ENCODE results near the gene TP53TG5.

Gene TP53TG5

DNA sequence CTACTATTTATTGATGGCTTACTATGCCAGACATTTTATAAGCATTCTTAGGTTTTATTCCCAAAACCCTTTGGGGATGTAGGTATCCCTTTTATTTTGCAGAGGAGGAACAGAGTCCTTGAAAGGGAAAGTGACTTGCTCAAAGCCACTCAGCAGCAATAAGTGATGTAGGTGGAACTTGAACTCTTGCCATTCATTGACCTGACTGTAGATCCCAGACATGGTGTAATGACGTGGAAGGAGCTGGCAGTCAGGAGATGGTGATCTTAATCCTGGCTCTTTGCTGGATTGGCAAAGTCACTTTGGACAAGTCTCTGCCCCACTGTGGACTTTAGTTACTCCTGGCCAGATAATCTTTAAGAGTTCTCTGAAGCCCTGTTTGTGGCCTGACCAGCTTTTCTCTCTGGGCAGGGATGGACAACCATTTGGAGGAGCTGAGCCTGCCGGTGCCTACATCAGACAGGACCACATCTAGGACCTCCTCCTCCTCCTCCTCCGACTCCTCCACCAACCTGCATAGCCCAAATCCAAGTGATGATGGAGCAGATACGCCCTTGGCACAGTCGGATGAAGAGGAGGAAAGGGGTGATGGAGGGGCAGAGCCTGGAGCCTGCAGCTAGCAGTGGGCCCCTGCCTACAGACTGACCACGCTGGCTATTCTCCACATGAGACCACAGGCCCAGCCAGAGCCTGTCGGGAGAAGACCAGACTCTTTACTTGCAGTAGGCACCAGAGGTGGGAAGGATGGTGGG, 31.6 kb upstream of the TP53TG5 start:
- peaks cover 36% of the 10 kb centered on the region for H3K36me3 ChIP-seq (ENCODE audit: insufficient read depth, low read length)
- no peak overlapping the region for H3K4me2 ChIP-seq (ENCODE audit: insufficient read depth, low read length)
- no peak overlapping the region for H3K27ac ChIP-seq (ENCODE audit: low read length)
- ATAC-seq (ENCODE audit: insufficient read depth, low read depth), result no peak
- no peaks in the 10 kb centered on the region for H3K27me3 ChIP-seq (ENCODE audit: insufficient read depth, low read length, poor library complexity)
- DNase-seq, result no peak
- TF ChIP-seq EZH2 (IDR thresholded peaks at IDR 0.05; ENCODE audit: borderline replicate concordance, low read depth, low read length, severe bottlenecking), result no peak
- TF ChIP-seq, protein P1, sequence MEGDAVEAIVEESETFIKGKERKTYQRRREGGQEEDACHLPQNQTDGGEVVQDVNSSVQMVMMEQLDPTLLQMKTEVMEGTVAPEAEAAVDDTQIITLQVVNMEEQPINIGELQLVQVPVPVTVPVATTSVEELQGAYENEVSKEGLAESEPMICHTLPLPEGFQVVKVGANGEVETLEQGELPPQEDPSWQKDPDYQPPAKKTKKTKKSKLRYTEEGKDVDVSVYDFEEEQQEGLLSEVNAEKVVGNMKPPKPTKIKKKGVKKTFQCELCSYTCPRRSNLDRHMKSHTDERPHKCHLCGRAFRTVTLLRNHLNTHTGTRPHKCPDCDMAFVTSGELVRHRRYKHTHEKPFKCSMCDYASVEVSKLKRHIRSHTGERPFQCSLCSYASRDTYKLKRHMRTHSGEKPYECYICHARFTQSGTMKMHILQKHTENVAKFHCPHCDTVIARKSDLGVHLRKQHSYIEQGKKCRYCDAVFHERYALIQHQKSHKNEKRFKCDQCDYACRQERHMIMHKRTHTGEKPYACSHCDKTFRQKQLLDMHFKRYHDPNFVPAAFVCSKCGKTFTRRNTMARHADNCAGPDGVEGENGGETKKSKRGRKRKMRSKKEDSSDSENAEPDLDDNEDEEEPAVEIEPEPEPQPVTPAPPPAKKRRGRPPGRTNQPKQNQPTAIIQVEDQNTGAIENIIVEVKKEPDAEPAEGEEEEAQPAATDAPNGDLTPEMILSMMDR (IDR thresholded peaks at IDR 0.05; ENCODE audit: borderline replicate concordance, extremely low read depth, low read length, poor library complexity, severe bottlenecking), result no peak
- H3K4me1 ChIP-seq (ENCODE audit: insufficient read depth, low read length), result peaks cover 34% of the 10 kb centered on the region
- H3K9me3 ChIP-seq (ENCODE audit: insufficient read depth, low read length, severe bottlenecking), result no peaks in the 10 kb centered on the region
- no peak overlapping the region for H3K9ac ChIP-seq (ENCODE audit: low read depth, low read length)
- no peaks in the 10 kb centered on the region for H4K20me1 ChIP-seq (ENCODE audit: insufficient read depth, low read length)
- H3K4me3 ChIP-seq (ENCODE audit: low read depth in 1 of 2, low read length in 2 of 2), result no peak overlapping the region
- H2AFZ ChIP-seq (ENCODE audit: low read depth, low read length), result no peak overlapping the region
- H3K79me2 ChIP-seq (ENCODE audit: insufficient read depth, low read length), result peaks cover 22% of the 10 kb centered on the region

DNA sequence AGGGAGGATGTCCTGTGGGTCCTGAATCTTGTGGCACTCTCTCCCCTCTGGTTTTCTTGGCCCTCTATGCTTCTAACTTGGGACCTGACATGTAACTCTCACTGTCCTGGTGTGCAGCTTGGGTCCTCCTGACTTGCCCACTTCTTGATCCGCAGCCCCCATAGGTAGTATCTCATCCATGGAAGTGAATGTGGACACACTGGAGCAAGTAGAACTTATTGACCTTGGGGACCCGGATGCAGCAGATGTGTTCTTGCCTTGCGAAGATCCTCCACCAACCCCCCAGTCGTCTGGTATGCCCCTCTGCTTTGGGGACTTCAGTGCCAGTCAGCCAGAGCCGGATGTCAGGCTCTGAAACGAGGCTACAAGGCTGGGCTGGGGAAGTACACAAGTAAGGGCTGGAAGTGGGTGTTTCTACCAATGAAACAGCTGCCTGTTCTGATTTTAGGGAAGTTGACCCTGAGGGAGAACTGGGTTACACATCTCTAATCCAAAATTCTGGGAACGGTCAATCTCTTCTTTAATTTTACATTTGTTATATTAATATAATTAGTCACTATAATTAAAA, 30.6 kb upstream of the TP53TG5 start:
- DNase-seq (no peak), ATAC-seq (ENCODE audit: insufficient read depth, low read depth) (no peak)
- no peak overlapping the region for H3K9ac ChIP-seq (ENCODE audit: low read depth, low read length)
- peaks cover 36% of the 10 kb centered on the region for H3K36me3 ChIP-seq (ENCODE audit: insufficient read depth, low read length)
- no peak overlapping the region for H3K27ac ChIP-seq (ENCODE audit: low read length)
- peak overlapping the region; percentile 100; the same call in 1 of the 2 replicates for H3K4me2 ChIP-seq (ENCODE audit: insufficient read depth, low read length)
- no peak overlapping the region for H2AFZ ChIP-seq (ENCODE audit: low read depth, low read length)
- H3K27me3 ChIP-seq (ENCODE audit: insufficient read depth, low read length, poor library complexity), result no peaks in the 10 kb centered on the region
- H3K4me1 ChIP-seq (ENCODE audit: insufficient read depth, low read length), result peaks cover 32% of the 10 kb centered on the region
- peak overlapping the region in 1 of 2 experiments; percentile 21; a peak in 1 of 4 replicates for H3K4me3 ChIP-seq (ENCODE audit: low read depth in 1 of 2, low read length in 2 of 2)
- peaks cover 22% of the 10 kb centered on the region for H3K79me2 ChIP-seq (ENCODE audit: insufficient read depth, low read length)
- TF ChIP-seq EZH2 (IDR thresholded peaks at IDR 0.05; ENCODE audit: borderline replicate concordance, low read depth, low read length, severe bottlenecking), result no peak
- TF ChIP-seq, protein P1 (IDR thresholded peaks at IDR 0.05; ENCODE audit: borderline replicate concordance, extremely low read depth, low read length, poor library complexity, severe bottlenecking), result no peak
- no peaks in the 10 kb centered on the region for H4K20me1 ChIP-seq (ENCODE audit: insufficient read depth, low read length)
- H3K9me3 ChIP-seq (ENCODE audit: insufficient read depth, low read length, severe bottlenecking), result no peaks in the 10 kb centered on the region

DNA sequence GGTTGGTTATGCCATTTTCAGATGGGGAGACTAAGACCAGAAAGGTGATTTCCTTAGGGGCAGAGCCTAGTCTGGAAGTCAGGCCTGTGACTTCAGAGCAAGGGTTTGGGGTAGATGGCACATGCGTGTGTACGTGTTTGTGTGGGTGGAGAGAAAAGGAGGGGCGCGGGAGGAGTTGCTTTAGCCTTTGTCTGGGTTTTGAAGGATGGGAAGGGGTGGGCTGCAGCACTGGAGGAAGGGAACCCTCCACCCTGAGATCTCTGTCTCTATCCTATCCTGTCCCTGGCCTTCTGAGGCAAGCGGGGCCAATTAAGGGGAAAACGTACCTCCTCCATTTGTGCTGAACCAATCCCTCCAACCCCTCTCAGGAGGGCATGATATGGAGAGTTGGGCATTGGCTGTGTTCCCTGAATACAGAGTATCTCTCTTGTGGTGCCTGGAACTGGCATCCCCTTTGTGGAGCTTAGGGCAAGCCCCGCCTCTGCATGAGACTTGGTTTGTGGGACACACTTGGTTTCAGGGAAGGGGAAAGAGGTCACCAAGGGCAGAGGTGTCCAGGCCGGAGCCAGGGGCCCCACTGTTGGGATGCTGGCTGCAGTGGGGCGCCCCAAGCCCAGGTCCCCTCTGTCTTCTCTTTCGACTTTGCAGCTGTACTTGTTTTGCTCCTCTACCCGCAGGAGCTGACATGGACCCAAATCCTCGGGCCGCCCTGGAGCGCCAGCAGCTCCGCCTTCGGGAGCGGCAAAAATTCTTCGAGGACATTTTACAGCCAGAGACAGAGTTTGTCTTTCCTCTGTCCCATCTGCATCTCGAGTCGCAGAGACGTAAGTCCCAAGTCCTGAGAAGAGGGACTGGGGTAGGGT, 29.9 kb upstream of the TP53TG5 start, which contains the start of gene DBNDD2:
DBNDD2 (plus strand) TSS at position 507 of the 863 bp plus-strand sequence; CDS start at position 686, 179 bp downstream.
- peak within 1 kb of the TSS; percentile 79 to 98; a peak in 3 of 4 replicates for H3K4me3 ChIP-seq (ENCODE audit: low read depth in 1 of 2, low read length in 2 of 2)
- H3K27me3 ChIP-seq (ENCODE audit: insufficient read depth, low read length, poor library complexity), result no peaks in the 10 kb centered on the region
- H4K20me1 ChIP-seq (ENCODE audit: insufficient read depth, low read length), result no peaks in the 10 kb centered on the region
- peaks cover 22% of the 10 kb centered on the region for H3K79me2 ChIP-seq (ENCODE audit: insufficient read depth, low read length)
- peak within 1 kb of the TSS; percentile 100 for H3K4me2 ChIP-seq (ENCODE audit: insufficient read depth, low read length)
- peak within 1 kb of the TSS; percentile 96 for H3K9ac ChIP-seq (ENCODE audit: low read depth, low read length)
- no peak for TF ChIP-seq EZH2 (IDR thresholded peaks at IDR 0.05; ENCODE audit: borderline replicate concordance, low read depth, low read length, severe bottlenecking)
- TF ChIP-seq, protein P1 (IDR thresholded peaks at IDR 0.05; ENCODE audit: borderline replicate concordance, extremely low read depth, low read length, poor library complexity, severe bottlenecking), result no peak
- H3K4me1 ChIP-seq (ENCODE audit: insufficient read depth, low read length), result peaks cover 32% of the 10 kb centered on the region
- peak within 1 kb of the TSS; percentile 89 for H3K27ac ChIP-seq (ENCODE audit: low read length)
- peak within 1 kb of the TSS; percentile 100; the same call in 1 of the 2 replicates for H2AFZ ChIP-seq (ENCODE audit: low read depth, low read length)
- H3K9me3 ChIP-seq (ENCODE audit: insufficient read depth, low read length, severe bottlenecking), result no peaks in the 10 kb centered on the region
- peaks cover 36% of the 10 kb centered on the region for H3K36me3 ChIP-seq (ENCODE audit: insufficient read depth, low read length)
- no peak for ATAC-seq (ENCODE audit: insufficient read depth, low read depth)
- no peak for DNase-seq

Measured in DND-41 (cell line).